Gastrocnemius medialis (tissue), 4 donors: ENCODE measurements around the gene KAZALD1.

Source experiments
- POLR2A ChIP-seq, 2 donors: fragments of 450-650 bp; IDR thresholded peaks; one replicate each; pipeline ENCODE4 v1.6.1; 2017; ENCODE audit warnings: antibody characterized with exemption in 2 of 2, mild to moderate bottlenecking in 2 of 2, moderate library complexity in 2 of 2
- TF ChIP-seq, protein P1 (sequence below), 5 experiments: fragments of 450-650 bp in 3 of 5; fragments of 200-600 bp in 2 of 5; sonication (generic) in 2 of 5; IDR thresholded peaks in 4 of 5; conservative IDR thresholded peaks in 1 of 5; 1 replicate in 4 of 5; 2 replicates in 1 of 5; pipeline ENCODE4 v1.5.1; 2016 to 2019; ENCODE audit warnings: antibody characterized with exemption in 5 of 5, mild to moderate bottlenecking in 3 of 5, moderate library complexity in 3 of 5

DNA sequence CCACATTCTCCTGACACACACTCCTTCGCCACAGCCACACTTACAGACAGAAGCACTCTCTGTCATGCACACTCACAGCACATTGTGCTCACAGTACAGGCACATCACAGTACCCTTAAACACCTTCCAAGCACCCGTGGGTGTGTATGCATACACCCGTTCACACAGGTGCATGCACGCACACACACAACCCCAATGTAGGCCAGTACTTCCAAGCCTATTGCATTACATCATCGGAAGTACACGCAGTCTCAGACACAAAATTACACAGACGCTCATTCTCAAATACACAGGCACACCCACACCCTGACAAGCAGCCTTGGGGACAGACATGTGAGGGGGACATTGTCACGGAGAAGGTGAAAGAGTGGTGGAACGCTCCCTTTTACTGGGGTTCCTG is 11.1 kb downstream of the KAZALD1 start:
- TF ChIP-seq, protein P1, sequence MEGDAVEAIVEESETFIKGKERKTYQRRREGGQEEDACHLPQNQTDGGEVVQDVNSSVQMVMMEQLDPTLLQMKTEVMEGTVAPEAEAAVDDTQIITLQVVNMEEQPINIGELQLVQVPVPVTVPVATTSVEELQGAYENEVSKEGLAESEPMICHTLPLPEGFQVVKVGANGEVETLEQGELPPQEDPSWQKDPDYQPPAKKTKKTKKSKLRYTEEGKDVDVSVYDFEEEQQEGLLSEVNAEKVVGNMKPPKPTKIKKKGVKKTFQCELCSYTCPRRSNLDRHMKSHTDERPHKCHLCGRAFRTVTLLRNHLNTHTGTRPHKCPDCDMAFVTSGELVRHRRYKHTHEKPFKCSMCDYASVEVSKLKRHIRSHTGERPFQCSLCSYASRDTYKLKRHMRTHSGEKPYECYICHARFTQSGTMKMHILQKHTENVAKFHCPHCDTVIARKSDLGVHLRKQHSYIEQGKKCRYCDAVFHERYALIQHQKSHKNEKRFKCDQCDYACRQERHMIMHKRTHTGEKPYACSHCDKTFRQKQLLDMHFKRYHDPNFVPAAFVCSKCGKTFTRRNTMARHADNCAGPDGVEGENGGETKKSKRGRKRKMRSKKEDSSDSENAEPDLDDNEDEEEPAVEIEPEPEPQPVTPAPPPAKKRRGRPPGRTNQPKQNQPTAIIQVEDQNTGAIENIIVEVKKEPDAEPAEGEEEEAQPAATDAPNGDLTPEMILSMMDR (IDR thresholded peaks at IDR 0.05 in 4 of 5, conservative IDR thresholded peaks at IDR 0.05 in 1 of 5), result no peak
- no peak for TF ChIP-seq POLR2A (IDR thresholded peaks at IDR 0.05)
